ENCODE data around the gene TRIM31.
"Not testable (repeated sequence)": the region's sequence is repeated elsewhere in the genome, so short reads cannot be mapped to it uniquely, and the experiment has no call there.

TRIM31 gene

GRCh38 chr6:30149234-30149633 is 36.3 kb upstream of the TRIM31 start:
- no peak for DNase-seq

DNA sequence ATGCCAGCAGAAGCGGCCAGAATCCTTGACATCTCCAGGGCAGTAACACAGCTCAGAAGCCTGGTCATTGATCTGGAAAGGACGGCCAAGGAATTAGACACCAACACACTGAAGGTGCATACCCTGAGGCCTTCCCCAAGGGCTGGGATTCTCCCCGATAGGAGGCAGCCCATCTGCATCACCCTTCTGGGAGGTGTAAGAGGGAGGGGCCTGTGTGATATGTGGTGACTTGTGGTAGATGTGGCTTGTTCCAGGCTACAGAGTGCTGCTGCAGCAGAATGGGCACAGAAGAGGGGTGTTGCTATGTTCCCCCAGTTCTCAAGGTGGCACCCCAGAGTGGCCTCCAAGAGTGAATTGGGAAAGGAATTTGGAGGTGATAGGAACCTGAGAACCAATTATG is 34.2 kb upstream of the TRIM31 start:
- no peak for DNase-seq

GRCh38 chr6:30145818-30146217 is 32.9 kb upstream of the TRIM31 start:
- no peak for DNase-seq

GRCh38 chr6:30144811-30145210 is 31.9 kb upstream of the TRIM31 start:
- no peak for DNase-seq

GRCh38 chr6:30143780-30144179 is 30.9 kb upstream of the TRIM31 start:
- DNase-seq = no peak

DNA sequence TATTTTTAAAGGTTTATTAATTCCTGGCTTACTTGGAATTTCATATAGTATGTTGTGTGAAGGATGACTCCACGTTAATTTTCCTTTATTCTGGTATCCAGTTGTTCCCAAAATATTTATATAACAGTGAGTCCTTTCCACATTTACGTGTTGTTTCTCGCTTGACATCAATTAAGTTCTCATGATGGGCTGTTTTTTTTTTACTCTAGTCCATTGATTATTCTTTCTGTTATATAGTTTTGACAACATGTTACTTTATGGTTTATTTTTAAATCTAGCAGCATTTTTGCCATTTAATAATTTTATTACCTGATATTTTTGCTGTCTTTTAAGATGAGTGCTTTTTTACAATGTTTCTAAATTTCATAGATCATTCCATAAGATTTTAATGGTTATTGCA is 29.8 kb upstream of the TRIM31 start:
- no peak for DNase-seq

DNA sequence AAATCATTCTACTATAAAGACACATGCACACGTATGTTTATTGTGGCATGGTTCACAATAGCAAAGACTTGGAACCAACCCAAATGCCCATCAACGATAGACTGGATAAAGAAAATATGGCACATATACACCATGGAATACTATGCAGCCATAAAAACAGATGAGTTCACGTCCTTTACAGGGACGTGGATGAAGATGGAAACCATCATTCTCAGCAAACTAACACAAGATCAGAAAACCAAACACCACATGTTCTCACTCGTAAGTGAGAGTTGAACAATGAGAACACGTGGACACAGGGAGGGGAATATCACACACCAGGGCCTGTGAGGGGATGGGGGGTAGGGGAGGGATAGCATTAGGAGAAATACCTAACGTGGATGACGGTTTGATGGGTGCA is 27.4 kb upstream of the TRIM31 start:
- not testable (repeated sequence) for DNase-seq

GRCh38 chr6:30136570-30137286 is 23.8 kb upstream of the TRIM31 start:
- DNase-seq = no peak

DNA sequence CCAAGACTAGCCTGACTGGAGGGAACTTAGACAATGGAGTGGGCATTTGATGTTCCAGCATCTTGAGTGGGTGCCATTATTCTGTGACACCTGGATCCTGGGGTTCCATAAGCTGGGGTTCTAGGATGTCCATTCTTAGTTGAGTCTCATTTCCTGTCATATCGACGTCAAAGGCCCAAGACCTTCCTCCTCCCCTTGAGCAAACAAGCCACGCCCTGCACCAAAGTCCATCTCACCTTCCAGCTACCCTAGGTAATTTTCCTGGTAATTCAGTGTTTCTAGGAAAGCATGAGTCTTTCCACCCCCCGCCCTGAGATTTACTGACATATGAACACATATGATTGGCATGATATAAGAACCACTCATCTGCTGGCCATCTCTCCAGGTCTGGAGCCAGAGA is 22.9 kb upstream of the TRIM31 start, which contains the start of gene TRIM40:
Gene TRIM40, plus strand, starts transcription at position 384 of the 400 bp plus-strand sequence. CDS start 897 bp downstream, outside the sequence.
- no peak for DNase-seq

DNA sequence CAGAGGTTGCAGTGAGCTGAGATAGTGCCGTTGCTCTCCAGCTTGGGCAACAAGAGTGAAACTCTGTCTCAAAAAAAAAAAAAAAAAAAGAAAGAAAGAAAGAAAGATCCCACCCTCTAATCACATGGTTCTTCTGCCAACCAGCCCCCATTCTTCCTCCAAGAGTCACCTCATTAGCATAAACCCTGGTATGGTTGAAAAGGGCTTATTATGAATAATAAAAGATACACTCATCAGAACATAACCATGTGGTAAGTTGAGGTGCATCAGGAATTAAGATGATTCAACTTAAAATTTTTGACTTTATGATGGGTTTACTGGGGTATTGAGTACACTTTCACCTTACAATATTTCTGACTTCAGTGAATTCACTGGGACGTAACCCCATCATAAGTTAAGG is 22.3 kb upstream of the TRIM31 start:
- no peak for DNase-seq

DNA sequence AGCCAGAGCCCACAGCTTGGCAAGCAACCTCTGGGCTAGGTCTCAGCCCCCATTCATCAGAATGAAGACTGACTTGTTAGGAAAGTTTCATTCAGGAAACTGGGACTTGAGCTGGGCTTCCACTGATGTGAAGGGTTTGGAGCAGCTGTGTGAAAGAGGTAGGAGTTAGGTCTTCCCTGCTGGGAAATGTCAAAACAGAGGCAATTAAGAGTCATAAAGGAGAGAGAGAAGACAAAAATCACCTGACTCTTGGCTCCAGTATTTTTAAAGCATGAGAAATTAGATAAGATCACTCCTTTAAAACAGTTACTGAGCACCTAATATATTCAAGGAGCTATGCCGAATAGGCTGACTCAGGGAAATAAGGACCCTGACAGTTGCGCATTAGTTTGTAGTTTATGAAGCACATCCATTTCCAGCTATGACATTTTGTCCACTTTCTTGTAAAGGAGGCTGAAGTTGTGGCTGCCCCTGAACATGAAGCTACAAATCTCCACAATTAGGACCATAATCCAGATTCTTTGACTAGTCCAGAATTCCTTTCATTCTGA is 19.1 kb upstream of the TRIM31 start:
- DNase-seq = no peak

- DNase-seq = peak; percentile 63
Measured at GRCh38 chr6:30130887-30131862, 18.3 kb upstream of the TRIM31 start.

DNA sequence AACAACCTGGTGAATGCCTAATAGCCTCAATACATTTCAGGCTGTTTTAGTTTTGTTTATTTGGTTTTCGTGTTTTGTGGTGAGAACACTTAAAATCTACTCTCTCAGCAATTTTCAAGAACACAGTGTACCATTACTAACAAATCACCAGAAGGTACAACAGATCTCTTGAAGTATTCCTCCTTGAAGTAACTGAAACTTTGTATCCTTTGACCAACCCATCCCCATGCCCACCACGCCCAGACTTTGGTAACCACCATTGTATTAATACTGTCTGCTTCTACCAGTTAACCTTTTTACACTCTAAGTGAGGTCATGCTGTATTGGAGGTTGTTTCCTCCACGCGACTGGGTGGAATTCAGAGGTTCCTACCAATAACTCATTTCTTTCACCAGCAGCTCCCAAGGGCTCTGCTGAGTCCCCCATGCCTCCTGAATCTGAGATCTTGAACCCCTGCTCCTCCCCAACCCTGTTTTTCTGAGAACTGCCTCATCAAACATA is 17.3 kb upstream of the TRIM31 start:
- no peak for DNase-seq

DNA sequence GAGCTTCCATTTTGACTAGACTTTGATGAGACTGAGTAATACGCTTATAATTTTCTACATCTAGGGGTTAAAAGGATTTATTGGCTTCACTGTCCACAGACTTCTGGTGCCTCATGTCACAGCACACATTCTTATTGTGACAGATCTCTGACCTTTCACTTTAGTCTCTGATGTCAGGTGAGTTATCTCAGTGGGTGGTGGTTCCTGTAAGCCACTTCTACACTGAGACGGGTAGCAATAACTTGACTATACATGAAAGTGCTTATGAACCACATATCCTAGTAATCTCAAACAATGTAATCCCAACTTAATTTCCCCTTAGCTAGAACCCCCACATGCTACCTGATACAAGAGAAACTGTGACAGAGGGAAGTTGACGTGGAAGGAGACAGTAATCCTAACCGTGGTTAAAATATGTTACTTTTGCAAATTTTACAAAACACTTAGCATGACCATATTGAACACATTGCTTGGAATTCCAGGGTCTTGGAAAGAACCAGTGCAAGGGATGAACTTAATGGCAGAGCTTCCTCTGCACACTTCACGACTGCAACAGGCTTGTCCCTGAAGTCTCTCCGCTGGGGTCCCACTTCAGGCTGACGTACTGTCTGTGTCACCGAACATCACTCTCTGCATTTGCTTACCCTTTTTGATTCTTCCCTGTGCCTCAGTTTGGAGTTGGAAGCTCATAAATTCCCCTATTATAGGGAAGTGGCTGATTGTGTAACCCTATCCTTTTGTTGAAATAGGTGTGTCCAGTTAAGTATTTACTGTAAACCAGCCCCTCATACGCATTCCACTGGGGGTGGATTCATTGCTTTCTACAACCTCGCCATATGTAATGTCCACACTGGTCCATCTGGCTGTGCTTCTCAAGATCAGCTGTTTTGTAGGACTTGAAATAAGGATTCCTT is 16.6 kb upstream of the TRIM31 start:
- no peak for DNase-seq

DNA sequence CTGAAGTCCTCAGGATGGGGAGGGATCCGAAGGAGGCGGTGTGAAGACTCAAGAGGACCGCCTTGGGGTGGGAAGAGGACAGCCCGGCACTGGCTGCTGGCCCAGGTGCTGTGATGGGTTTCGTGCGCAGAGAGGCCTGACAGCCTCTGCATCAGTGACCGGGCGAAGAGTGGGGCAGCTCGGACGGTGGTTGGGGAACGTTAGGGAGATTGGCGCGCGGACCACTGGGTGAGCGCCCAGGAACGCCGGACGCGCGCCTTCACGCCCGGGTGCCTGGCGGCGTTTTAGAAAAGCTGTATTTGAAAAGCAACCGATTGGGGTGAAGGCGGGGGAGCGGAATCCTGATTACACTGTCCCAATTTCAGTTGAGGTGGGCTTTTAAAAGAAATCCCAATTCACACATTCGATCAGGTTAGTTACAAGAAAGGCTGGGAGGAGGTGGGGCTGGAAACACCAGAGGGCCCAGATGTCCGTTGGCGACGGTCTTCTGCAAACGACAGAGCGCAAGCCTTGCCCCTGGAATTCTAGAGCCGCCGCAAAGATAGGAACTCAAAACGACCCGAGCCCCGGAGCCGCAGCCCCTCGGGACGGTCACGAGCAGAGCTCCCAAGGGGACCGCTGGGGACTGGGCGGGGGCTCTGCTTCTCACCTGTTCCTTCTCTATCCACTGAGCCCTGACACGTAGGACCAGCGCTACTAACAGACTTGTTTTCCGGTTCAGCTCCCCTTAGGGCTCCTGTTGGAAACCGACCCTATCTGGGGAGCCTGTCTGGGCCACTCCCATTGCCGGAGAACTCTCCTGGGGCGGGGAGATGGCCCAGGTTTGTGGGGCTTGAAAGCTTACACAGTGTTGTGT is 14.6 kb upstream of the TRIM31 start:
- no peak for DNase-seq

DNA sequence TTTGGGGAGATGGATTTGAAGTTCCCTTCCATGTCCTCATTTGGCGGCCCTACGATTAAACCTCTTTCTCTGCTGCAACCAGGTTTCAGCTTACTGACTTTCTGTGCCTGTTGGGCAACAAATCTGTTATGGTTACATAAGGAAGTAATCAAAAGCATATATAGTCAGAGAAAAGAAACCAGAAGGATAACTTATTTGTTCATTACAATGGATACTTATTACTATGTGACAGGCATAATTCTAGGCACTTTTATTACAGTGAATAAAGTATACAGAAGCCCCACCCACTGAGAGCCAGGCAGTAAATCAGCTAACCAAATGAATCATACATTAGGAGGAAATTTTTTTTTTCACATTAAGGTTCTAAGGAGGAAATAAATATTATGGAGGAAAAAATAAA is 9.6 kb upstream of the TRIM31 start:
- DNase-seq = no peak

DNA sequence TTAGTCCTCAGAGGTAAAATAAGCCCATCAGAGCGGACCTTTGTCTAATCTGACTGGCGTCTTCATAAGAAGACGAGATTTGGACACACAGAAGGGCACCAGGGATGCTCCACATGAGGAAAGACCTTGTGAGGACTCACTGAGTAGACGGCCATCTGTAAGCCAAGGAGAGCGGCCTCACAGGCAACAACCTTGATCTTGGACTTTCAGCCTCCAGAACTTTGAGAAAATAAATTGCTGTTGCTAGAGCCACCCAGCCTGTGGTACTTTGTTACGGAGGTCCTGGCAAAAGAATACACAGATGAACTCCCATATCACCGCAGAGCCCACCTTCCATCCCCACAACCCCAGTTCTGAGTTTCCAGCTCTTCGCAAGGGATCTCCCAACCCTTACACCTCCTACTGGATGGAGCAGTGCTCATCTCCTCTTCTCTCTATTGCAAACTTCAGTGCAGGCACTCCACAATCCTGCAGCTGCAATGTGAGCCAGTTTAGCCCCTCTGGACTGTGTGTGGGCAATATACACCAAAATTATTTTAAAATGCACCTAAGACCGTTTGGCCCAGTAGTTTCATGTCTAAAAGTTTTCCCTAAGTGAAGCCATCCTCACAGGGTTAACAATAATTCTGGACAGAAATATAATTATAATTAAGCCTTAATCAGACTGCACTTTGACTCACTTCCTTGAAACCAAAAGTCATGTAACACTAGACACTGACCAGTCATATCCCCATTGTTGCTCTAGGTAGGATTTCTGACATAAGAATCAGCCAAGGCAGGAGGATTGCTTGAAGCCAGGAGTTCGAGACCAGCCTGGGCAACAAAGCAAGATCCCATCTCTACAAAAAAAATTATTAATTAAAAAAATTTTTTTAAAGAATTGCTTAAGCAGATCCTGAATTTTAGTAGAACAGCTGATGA is 8.8 kb upstream of the TRIM31 start:
- DNase-seq = no peak

- not testable (repeated sequence) for DNase-seq
Measured at GRCh38 chr6:30118691-30119090, 5.8 kb upstream of the TRIM31 start.

DNA sequence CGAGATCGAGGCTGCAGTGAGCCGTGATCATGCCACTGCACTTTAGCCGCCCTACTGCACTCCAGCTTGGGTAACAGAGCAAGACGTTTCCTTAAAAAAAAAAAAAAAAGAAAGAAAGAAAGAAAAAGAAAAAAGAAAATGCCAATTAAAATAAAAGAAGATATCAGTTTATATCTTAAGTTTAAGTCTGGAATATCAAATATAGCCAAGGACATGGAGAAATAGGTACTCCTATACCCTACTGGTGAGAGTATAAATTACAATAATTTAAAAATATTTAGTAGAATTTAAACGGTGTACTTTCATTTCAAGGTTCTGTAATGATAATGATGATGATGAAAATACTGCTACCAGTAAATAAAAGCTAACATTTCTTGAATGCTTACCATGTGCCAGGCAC is 3.8 kb upstream of the TRIM31 start:
- no peak for DNase-seq

GRCh38 chr6:30113841-30114240 is 951 bp upstream of the TRIM31 start:
- DNase-seq = no peak

Measured in stimulated activated CD8-positive, alpha-beta memory T cell treated with anti-CD3 and anti-CD28 coated beads, Interleukin-4, amount 100 ng/mL, for 48 hours (primary cell).